Neuronal stem cell (in vitro differentiated cells): Measurements from ENCODE around the gene WNT9A.

Experiments
- DNase-seq: peaks from one replicate; pipeline ENCODE4 v3.0.0-alpha.2; 2013; ENCODE audit warnings: low spot score
- H2AFZ ChIP-seq: one replicate; pipeline ENCODE4 v1.6.1; 2013; ENCODE audit warnings: mild to moderate bottlenecking, low read length, inconsistent platforms
- H2AK5ac ChIP-seq: 2 replicates; pipeline ENCODE4 v1.6.1; 2013; ENCODE audit warnings: low read depth, mild to moderate bottlenecking, inconsistent platforms, low read length, moderate library complexity, mixed read lengths
- H2BK120ac ChIP-seq: 2 replicates; pipeline ENCODE4 v1.6.1; 2013; ENCODE audit warnings: low read depth, mild to moderate bottlenecking, inconsistent platforms, low read length, moderate library complexity, mixed read lengths
- H2BK12ac ChIP-seq: one replicate; pipeline ENCODE4 v1.6.1; 2013; ENCODE audit warnings: low read length, inconsistent platforms
- H2BK15ac ChIP-seq: 2 replicates; pipeline ENCODE4 v1.6.1; 2013; ENCODE audit warnings: mild to moderate bottlenecking, low read length, inconsistent platforms, mixed read lengths
- H2BK5ac ChIP-seq: one replicate; pipeline ENCODE4 v1.6.1; 2013; ENCODE audit warnings: inconsistent platforms, mild to moderate bottlenecking, low read length, moderate library complexity
- H3K14ac ChIP-seq: one replicate; pipeline ENCODE4 v1.6.1; 2013; ENCODE audit warnings: low read length, inconsistent platforms
- H3K18ac ChIP-seq: 2 replicates; pipeline ENCODE4 v1.6.1; 2013; ENCODE audit warnings: low read length, inconsistent platforms
- H3K23ac ChIP-seq: 2 replicates; pipeline ENCODE4 v1.6.1; 2013; ENCODE audit warnings: low read depth, mild to moderate bottlenecking, mixed read lengths, low read length, inconsistent platforms; ENCODE audit not compliant: poor library complexity
- H3K27ac ChIP-seq: replicated peaks from 3 replicates; pipeline ENCODE4 v1.5.1; 2013; ENCODE audit warnings: low read length, inconsistent platforms
- H3K27me3 ChIP-seq, 3 experiments: 2 replicates each; pipeline ENCODE4 v1.6.1; 2013; ENCODE audit warnings: low read length in 3 of 3, mild to moderate bottlenecking in 2 of 3, inconsistent platforms in 1 of 3, low read depth in 1 of 3, mixed read lengths in 1 of 3, moderate library complexity in 1 of 3; ENCODE audit not compliant: control insufficient read depth in 3 of 3, insufficient read depth in 3 of 3
- H3K36me3 ChIP-seq, 2 donors: replicated peaks in 1 of 2; 2 replicates each; pipeline ENCODE4 v1.6.1; 2013; ENCODE audit warnings: low read length in 2 of 2; ENCODE audit not compliant: control insufficient read depth in 2 of 2, insufficient read depth in 2 of 2
- H3K4ac ChIP-seq: 2 replicates; pipeline ENCODE4 v1.6.1; 2013; ENCODE audit warnings: inconsistent platforms, mild to moderate bottlenecking, low read length, moderate library complexity
- H3K4me1 ChIP-seq, 2 donors: 1 replicate in 1 of 2; 2 replicates in 1 of 2; pipeline ENCODE4 v1.6.1; 2013; ENCODE audit warnings: low read length in 2 of 2, low read depth in 1 of 2; ENCODE audit not compliant: control insufficient read depth in 2 of 2, insufficient read depth in 1 of 2
- H3K4me2 ChIP-seq: one replicate; pipeline ENCODE4 v1.6.1; 2013; ENCODE audit warnings: mild to moderate bottlenecking, low read length, inconsistent platforms; ENCODE audit not compliant: insufficient read depth, poor library complexity, severe bottlenecking
- H3K4me3 ChIP-seq, 2 donors: 2 replicates each; pipeline ENCODE4 v1.5.1; 2013; ENCODE audit warnings: low read length in 2 of 2, mild to moderate bottlenecking in 2 of 2, inconsistent platforms in 1 of 2, moderate library complexity in 1 of 2
- H3K79me1 ChIP-seq: one replicate; pipeline ENCODE4 v1.6.1; 2013; ENCODE audit warnings: low read depth, mild to moderate bottlenecking, inconsistent platforms, low read length, moderate library complexity
- H3K9ac ChIP-seq: one replicate; pipeline ENCODE4 v1.6.1; 2013; ENCODE audit warnings: mild to moderate bottlenecking, low read depth, low read length, inconsistent platforms; ENCODE audit not compliant: poor library complexity
- H3K9me3 ChIP-seq, 2 donors: replicated peaks in 1 of 2; 2 replicates each; pipeline versions ENCODE3 to v1.6.1; 2013; ENCODE audit warnings: low read length in 2 of 2, mild to moderate bottlenecking in 2 of 2, inconsistent platforms in 1 of 2, low read depth in 1 of 2, mixed read lengths in 1 of 2, moderate library complexity in 1 of 2; ENCODE audit not compliant: control insufficient read depth in 2 of 2, insufficient read depth in 1 of 2
- H4K8ac ChIP-seq: one replicate; pipeline ENCODE4 v1.6.1; 2013; ENCODE audit warnings: low read depth, mild to moderate bottlenecking, inconsistent platforms, low read length, moderate library complexity
- H4K91ac ChIP-seq: one replicate; pipeline ENCODE4 v1.6.1; 2013; ENCODE audit warnings: low read length, low read depth, mild to moderate bottlenecking, inconsistent platforms; ENCODE audit not compliant: poor library complexity
- WGBS, 2 donors: extraction: QIAGEN DNeasy Blood & Tissue Kit; methylation state at CpG; one replicate each; pipeline ENCODE4 v1.1.7; 2013; ENCODE audit warnings: missing lambda C conversion rate in 2 of 2, mixed read lengths in 1 of 2; ENCODE audit not compliant: insufficient read length in 2 of 2, insufficient replicate concordance in 1 of 2; ENCODE audit errors: extremely low coverage in 2 of 2; 5-methylcytosine and 5-hydroxymethylcytosine counted together

WNT9A gene

GRCh38 chr1:227914801-227915563, 32.8 kb downstream of the WNT9A start:
- Histone ChIP-seq H3K9ac (peak overlapping the region; percentile 67), H3K4me1 (peaks cover 63 to 66% of the 10 kb centered on the region in 2 donors), H2BK120ac (peak overlapping the region; percentile 95), H3K4me3 (no peak overlapping the region), H3K27ac (no peak overlapping the region), H3K4ac (peak overlapping the region; percentile 31), H3K27me3 (no peaks in the 10 kb centered on the region), H4K91ac (peak overlapping the region; percentile 54), H2BK12ac (peak overlapping the region; percentile 97), H2BK5ac (peak overlapping the region; percentile 94), H3K79me1 (no peaks in the 10 kb centered on the region), H3K9me3 (no peaks in the 10 kb centered on the region), H4K8ac (peak overlapping the region; percentile 73), H3K4me2 (no peak overlapping the region), H3K14ac (peak overlapping the region; percentile 82), H3K23ac (peak overlapping the region; percentile 45), H3K36me3 (peaks cover 0 to 2% of the 10 kb centered on the region in 2 donors), H2BK15ac (peak overlapping the region; percentile 84), H2AFZ (peak overlapping the region; percentile 23), H3K18ac (peak overlapping the region; percentile 94), H2AK5ac (peak overlapping the region; percentile 99)
- no CpG with 5 or more reads among the region's 7 CpGs for WGBS, 2 donors
- no peak for DNase-seq

GRCh38 chr1:227913764-227914721, 33.7 kb downstream of the WNT9A start:
- Histone ChIP-seq H3K9ac (peak overlapping the region; percentile 70), H3K23ac (peak overlapping the region; percentile 45), H3K14ac (peak overlapping the region; percentile 82), H2BK12ac (peak overlapping the region; percentile 97), H3K4me1 (peaks cover 56 to 59% of the 10 kb centered on the region in 2 donors), H3K27ac (peak overlapping the region; percentile 17), H4K8ac (no peak overlapping the region), H3K9me3 (no peaks in the 10 kb centered on the region), H2BK120ac (peak overlapping the region; percentile 78), H3K36me3 (no peaks in the 10 kb centered on the region), H3K4me2 (no peak overlapping the region), H2BK15ac (peak overlapping the region; percentile 84), H3K79me1 (no peaks in the 10 kb centered on the region), H3K4me3 (peak overlapping the region in 1 of 2 donors; percentile 30), H3K4ac (peak overlapping the region; percentile 44), H3K18ac (peak overlapping the region; percentile 91), H4K91ac (no peak overlapping the region), H2AK5ac (peak overlapping the region; percentile 99), H2BK5ac (peak overlapping the region; percentile 26), H2AFZ (peak overlapping the region; percentile 72), H3K27me3 (no peaks in the 10 kb centered on the region)
- peak; percentile 40 for DNase-seq
- whole genome bisulfite sequencing, 2 donors: no CpG with 5 or more reads among the region's 17 CpGs

GRCh38 chr1:227913396-227913763, 34.4 kb downstream of the WNT9A start:
- Histone ChIP-seq H2BK12ac (peak overlapping the region; percentile 47), H2AK5ac (peak overlapping the region; percentile 71), H3K9ac (no peak overlapping the region), H2BK5ac (no peak overlapping the region), H3K27me3 (no peaks in the 10 kb centered on the region), H3K4ac (no peak overlapping the region), H3K4me2 (no peak overlapping the region), H2BK120ac (peak overlapping the region; percentile 78), H3K4me3 (peak overlapping the region in 1 of 2 donors; percentile 30), H3K18ac (peak overlapping the region; percentile 83), H3K9me3 (no peaks in the 10 kb centered on the region), H2BK15ac (peak overlapping the region; percentile 72), H3K4me1 (peaks cover 55 to 59% of the 10 kb centered on the region in 2 donors), H4K91ac (no peak overlapping the region), H3K79me1 (no peaks in the 10 kb centered on the region), H2AFZ (peak overlapping the region; percentile 72), H3K36me3 (no peaks in the 10 kb centered on the region), H3K23ac (no peak overlapping the region), H3K27ac (peak overlapping the region; percentile 17), H3K14ac (no peak overlapping the region), H4K8ac (no peak overlapping the region)
- WGBS, 2 donors: no CpG with 5 or more reads among the region's 5 CpGs
- DNase-seq: no peak
